PC-3 (cell line): Measurements from ENCODE around the gene CTDSP1. TPM values are rescaled to one million over a fixed set of nuclear protein-coding genes. Genes with fewer than 3 reads are reported as not detected.

Experiments used
- ATAC-seq: fragments of 200-7000 bp; cut with Tn5 transposase; 2 replicates; pipeline ENCODE4 v1.9.1; 2020; ENCODE audit warnings: mild to moderate bottlenecking, moderate library complexity
- BruUV-seq: library from RNA; stranded (reverse); fragments of 400-500 nt; replicated peaks from 2 replicates; lab custom pipeline; 2021; lab: Mats Ljungman, UMichigan
- CTCF ChIA-PET: fragments of 300-600 bp; sonication (Branson Sonifier 250); formaldehyde crosslinking; loops from one replicate; lab custom pipeline; 2022; ENCODE audit warnings: antibody characterized with exemption; lab: Charles Lee
- POLR2A ChIA-PET: fragments of 300-600 bp; sonication (Branson Sonifier 250); formaldehyde crosslinking; loops from one replicate; lab custom pipeline; 2022; ENCODE audit warnings: antibody characterized with exemption; ENCODE audit not compliant: unreplicated experiment; lab: Charles Lee
- DNase-seq: peaks from one replicate; pipeline ENCODE4 v3.0.0-alpha.2; 2015
- H2AFZ ChIP-seq: fragments of 300-600 bp; sonication (generic); 2 replicates; pipeline ENCODE4 v1.6.0; 2016; ENCODE audit warnings: antibody characterized with exemption, low read length
- H3F3A ChIP-seq: fragments of 300-600 bp; sonication (generic); one replicate; pipeline ENCODE4 v1.6.0; 2017; ENCODE audit warnings: antibody characterized with exemption, low read length, control low read depth, mild to moderate bottlenecking; ENCODE audit not compliant: unreplicated experiment
- H3K27ac ChIP-seq: fragments of 300-600 bp; sonication (generic); 2 replicates; pipeline ENCODE4 v1.5.1; 2016; ENCODE audit warnings: mild to moderate bottlenecking, low read length
- H3K27me3 ChIP-seq: fragments of 300-600 bp; sonication (generic); 2 replicates; pipeline ENCODE4 v1.6.1; 2016; ENCODE audit warnings: low read length, mixed read lengths
- H3K36me3 ChIP-seq: fragments of 300-600 bp; sonication (generic); 2 replicates; pipeline ENCODE4 v1.6.1; 2016; ENCODE audit warnings: low read depth, mixed run types, low read length, mixed read lengths
- H3K4me1 ChIP-seq: fragments of 300-600 bp; sonication (generic); 2 replicates; pipeline ENCODE4 v1.5.1; 2016; ENCODE audit warnings: low read length; ENCODE audit not compliant: insufficient read depth
- H3K4me2 ChIP-seq: fragments of 300-600 bp; sonication (generic); 2 replicates; pipeline ENCODE4 v1.6.0; 2016; ENCODE audit warnings: low read length
- H3K4me3 ChIP-seq: fragments of 300-600 bp; sonication (generic); 2 replicates; pipeline ENCODE4 v1.5.1; 2016; ENCODE audit warnings: mild to moderate bottlenecking, low read length, mixed read lengths
- H3K79me2 ChIP-seq: fragments of 300-600 bp; sonication (generic); 2 replicates; pipeline ENCODE4 v1.6.1; 2017; ENCODE audit warnings: low read length, mixed read lengths
- H3K9ac ChIP-seq: fragments of 300-600 bp; sonication (generic); 2 replicates; pipeline ENCODE4 v1.6.0; 2016; ENCODE audit warnings: mild to moderate bottlenecking, low read length
- H3K9me2 ChIP-seq: fragments of 300-600 bp; sonication (generic); replicated peaks from 2 replicates; pipeline ENCODE4 v1.6.1; 2016; ENCODE audit warnings: mixed run types, low read length, mixed read lengths
- H3K9me3 ChIP-seq: fragments of 300-600 bp; sonication (generic); 2 replicates; pipeline ENCODE4 v1.6.1; 2016; ENCODE audit warnings: low read length, mixed read lengths
- H4K20me1 ChIP-seq: fragments of 300-600 bp; sonication (generic); 2 replicates; pipeline ENCODE4 v1.6.1; 2016; ENCODE audit warnings: low read length, mixed read lengths
- EZH2 ChIP-seq: fragments of 300-600 bp; sonication (generic); IDR thresholded peaks from one replicate; pipeline ENCODE4 v1.6.1; 2017; ENCODE audit warnings: antibody characterized with exemption, mild to moderate bottlenecking, low read length; ENCODE audit not compliant: unreplicated experiment
- EZH2phosphoT487 ChIP-seq: fragments of 300-600 bp; sonication (generic); IDR thresholded peaks from 2 replicates; pipeline ENCODE4 v1.6.1; 2018; ENCODE audit warnings: mild to moderate bottlenecking, antibody characterized with exemption, low read length, borderline replicate concordance
- intact Hi-C: fragments of 100-400 bp; cut with micrococcal nuclease; formaldehyde crosslinking; loops from 2 replicates; pipeline ENCODE4 v1.9.0; 2023
- total RNA-seq: library from RNA; depleted of rRNA; stranded (reverse); fragments of >200 nt; gene quantifications from 2 replicates; pipeline ENCODE4 v1.2.3, GENCODE V29; 2014
- TF ChIP-seq, protein P1 (sequence below): fragments of 300-600 bp; sonication (generic); conservative IDR thresholded peaks from 2 replicates; pipeline ENCODE4 v1.5.1; 2017; ENCODE audit warnings: antibody characterized with exemption, low read depth, mild to moderate bottlenecking, low read length

CTDSP1 gene
- total RNA-seq, 1 experiment from 2014 or later: 73.2 TPM

DNA sequence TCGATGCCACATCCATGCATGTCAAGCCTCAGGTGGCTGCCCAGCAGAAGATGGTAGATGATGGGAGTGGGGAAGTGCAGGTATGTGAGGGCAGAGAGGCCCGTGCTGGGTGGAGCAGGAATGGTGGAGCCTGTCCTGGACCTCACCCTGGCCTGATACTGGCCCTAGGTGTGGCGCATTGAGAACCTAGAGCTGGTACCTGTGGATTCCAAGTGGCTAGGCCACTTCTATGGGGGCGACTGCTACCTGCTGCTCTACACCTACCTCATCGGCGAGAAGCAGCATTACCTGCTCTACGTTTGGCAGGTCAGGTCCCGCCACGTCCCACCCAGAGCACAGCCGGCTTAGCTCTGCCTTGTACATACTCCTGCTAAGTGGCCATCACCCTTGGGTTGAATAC lies 32.2 kb downstream of the CTDSP1 start:
- H3K9ac ChIP-seq: no peak overlapping the region
- BruUV-seq: no TSS peak
- H3K9me3 ChIP-seq: no peaks in the 10 kb centered on the region
- H3F3A ChIP-seq: no peaks in the 10 kb centered on the region
- no peak overlapping the region for H3K4me2 ChIP-seq
- CTCF ChIA-PET: no interaction called here
- no peak for ATAC-seq
- TF ChIP-seq EZH2phosphoT487 (no peak), EZH2 (no peak)
- TF ChIP-seq, protein P1, sequence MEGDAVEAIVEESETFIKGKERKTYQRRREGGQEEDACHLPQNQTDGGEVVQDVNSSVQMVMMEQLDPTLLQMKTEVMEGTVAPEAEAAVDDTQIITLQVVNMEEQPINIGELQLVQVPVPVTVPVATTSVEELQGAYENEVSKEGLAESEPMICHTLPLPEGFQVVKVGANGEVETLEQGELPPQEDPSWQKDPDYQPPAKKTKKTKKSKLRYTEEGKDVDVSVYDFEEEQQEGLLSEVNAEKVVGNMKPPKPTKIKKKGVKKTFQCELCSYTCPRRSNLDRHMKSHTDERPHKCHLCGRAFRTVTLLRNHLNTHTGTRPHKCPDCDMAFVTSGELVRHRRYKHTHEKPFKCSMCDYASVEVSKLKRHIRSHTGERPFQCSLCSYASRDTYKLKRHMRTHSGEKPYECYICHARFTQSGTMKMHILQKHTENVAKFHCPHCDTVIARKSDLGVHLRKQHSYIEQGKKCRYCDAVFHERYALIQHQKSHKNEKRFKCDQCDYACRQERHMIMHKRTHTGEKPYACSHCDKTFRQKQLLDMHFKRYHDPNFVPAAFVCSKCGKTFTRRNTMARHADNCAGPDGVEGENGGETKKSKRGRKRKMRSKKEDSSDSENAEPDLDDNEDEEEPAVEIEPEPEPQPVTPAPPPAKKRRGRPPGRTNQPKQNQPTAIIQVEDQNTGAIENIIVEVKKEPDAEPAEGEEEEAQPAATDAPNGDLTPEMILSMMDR: no peak
- DNase-seq: no peak
- no peaks in the 10 kb centered on the region for H3K9me2 ChIP-seq
- no peaks in the 10 kb centered on the region for H3K4me1 ChIP-seq
- H3K27me3 ChIP-seq: no peaks in the 10 kb centered on the region
- H4K20me1 ChIP-seq: no peaks in the 10 kb centered on the region
- H2AFZ ChIP-seq: no peak overlapping the region
- intact Hi-C loops: no loop called here
- H3K27ac ChIP-seq: no peak overlapping the region
- H3K4me3 ChIP-seq: no peak overlapping the region
- POLR2A ChIA-PET: no interaction called here
- no peaks in the 10 kb centered on the region for H3K36me3 ChIP-seq
- H3K79me2 ChIP-seq: no peaks in the 10 kb centered on the region

DNA sequence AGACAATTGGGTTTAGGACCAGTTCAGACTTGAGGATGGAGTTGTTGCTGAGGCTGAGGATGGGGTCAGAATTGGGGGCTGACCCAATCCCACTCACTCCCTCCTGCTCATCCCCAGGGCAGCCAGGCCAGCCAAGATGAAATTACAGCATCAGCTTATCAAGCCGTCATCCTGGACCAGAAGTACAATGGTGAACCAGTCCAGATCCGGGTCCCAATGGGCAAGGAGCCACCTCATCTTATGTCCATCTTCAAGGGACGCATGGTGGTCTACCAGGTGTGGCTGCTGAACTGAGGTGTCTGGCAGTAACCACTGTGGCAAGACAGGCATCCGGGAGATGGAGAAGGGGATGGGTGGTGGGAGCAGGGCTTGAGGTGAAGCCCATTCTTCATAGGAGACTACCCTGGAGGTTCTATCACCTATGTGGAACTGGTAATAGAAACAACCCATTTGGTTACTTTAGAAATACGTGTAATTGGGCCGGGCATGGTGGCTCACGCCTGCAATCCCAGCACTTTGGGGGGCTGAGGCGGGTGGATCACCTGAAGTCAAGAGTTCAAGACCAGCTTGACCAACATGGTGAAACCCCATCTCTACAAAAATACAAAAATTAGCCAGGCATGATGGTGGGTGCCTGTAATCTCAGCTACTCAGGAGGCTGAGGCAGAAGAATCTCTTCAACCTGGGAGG lies 33.2 kb downstream of the CTDSP1 start:
- CTCF ChIA-PET: no interaction called here
- DNase-seq (no peak), ATAC-seq (no peak)
- Histone ChIP-seq H3K79me2 (no peaks in the 10 kb centered on the region), H3K4me3 (no peak overlapping the region), H3K9ac (no peak overlapping the region), H3K4me2 (no peak overlapping the region), H3K27me3 (no peaks in the 10 kb centered on the region), H3K27ac (no peak overlapping the region), H3K4me1 (no peaks in the 10 kb centered on the region), H3K9me3 (no peaks in the 10 kb centered on the region), H3K9me2 (no peaks in the 10 kb centered on the region), H3K36me3 (no peaks in the 10 kb centered on the region), H3F3A (no peaks in the 10 kb centered on the region), H2AFZ (no peak overlapping the region), H4K20me1 (no peaks in the 10 kb centered on the region)
- BruUV-seq: no TSS peak
- POLR2A ChIA-PET: no interaction called here
- intact Hi-C loops: no loop called here
- TF ChIP-seq, protein P1: no peak
- TF ChIP-seq EZH2: no peak
- TF ChIP-seq EZH2phosphoT487: no peak

DNA sequence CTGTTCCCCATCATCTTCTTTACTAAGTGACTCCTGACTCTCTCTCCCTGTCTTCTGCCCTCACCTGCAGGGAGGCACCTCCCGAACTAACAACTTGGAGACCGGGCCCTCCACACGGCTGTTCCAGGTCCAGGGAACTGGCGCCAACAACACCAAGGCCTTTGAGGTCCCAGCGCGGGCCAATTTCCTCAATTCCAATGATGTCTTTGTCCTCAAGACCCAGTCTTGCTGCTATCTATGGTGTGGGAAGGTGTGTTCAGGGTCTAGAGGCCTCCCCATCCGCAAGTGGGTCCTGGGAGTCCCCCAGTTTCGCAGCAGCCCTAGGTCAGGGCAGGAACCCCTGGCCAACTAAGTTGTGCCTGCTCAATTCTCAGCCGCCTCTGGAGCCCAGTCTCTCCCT lies 34.8 kb downstream of the CTDSP1 start:
- Histone ChIP-seq H3K9me3 (no peaks in the 10 kb centered on the region), H2AFZ (no peak overlapping the region), H3K4me2 (no peak overlapping the region), H3K27me3 (no peaks in the 10 kb centered on the region), H3K36me3 (no peaks in the 10 kb centered on the region), H4K20me1 (no peaks in the 10 kb centered on the region), H3K27ac (no peak overlapping the region), H3K4me3 (no peak overlapping the region), H3F3A (no peaks in the 10 kb centered on the region), H3K4me1 (no peaks in the 10 kb centered on the region), H3K9ac (no peak overlapping the region), H3K79me2 (no peaks in the 10 kb centered on the region), H3K9me2 (no peaks in the 10 kb centered on the region)
- no TSS peak for BruUV-seq
- intact Hi-C loops: no loop called here
- no peak for ATAC-seq
- TF ChIP-seq EZH2phosphoT487 (no peak), EZH2 (no peak)
- TF ChIP-seq, protein P1: no peak
- POLR2A ChIA-PET: no interaction called here
- DNase-seq: no peak
- CTCF ChIA-PET: no interaction called here
